GM19043 (cell line): ENCODE data around the gene ZNF335.
"Not testable (repeated sequence)": the region's sequence is repeated elsewhere in the genome, so short reads cannot be mapped to it uniquely, and the experiment has no call there.

ENCODE experiments used
- ATAC-seq: cut with Tn5 transposase; IDR thresholded peaks from one replicate; pipeline ENCODE4 v1.9.1; 2021; ENCODE audit warnings: low read depth; ENCODE audit not compliant: unreplicated experiment

The ZNF335 gene

DNA sequence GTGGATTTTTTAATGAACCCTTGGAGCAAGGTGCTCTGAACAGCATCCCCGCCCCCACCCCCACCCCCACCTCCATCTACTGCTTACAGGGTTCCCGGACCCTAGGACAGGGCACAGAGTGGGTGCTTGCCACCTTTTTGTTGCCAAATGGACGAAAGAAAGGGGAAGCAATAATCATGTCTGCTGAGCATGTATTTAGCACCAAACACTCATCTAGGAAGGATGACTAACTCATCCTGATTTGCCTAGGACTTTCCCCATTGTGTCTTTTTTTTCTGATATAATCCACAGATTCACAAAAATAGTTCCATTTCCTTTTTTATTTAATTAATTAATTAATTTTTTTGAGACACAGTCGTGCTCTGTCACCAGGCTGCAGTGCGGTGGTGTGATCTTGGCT, 58.9 kb downstream of the ZNF335 start:
- no peak for ATAC-seq

DNA sequence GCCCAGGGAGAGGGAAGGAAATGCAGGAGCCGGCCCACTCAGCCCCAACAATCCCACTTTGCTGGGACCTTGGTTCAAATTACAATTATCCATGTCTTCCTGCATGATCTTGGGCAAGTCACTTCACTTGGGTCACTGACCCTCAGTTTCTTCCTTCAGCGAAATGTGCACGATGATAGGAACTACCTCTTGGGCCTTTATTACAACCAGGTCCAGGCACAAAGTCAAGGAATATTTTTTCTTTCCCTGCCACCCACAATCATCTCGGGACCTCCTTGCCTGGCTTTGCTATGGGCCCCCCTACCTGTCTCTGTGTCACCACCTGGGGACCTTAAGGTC, 59.7 kb downstream of the ZNF335 start:
- no peak for ATAC-seq

DNA sequence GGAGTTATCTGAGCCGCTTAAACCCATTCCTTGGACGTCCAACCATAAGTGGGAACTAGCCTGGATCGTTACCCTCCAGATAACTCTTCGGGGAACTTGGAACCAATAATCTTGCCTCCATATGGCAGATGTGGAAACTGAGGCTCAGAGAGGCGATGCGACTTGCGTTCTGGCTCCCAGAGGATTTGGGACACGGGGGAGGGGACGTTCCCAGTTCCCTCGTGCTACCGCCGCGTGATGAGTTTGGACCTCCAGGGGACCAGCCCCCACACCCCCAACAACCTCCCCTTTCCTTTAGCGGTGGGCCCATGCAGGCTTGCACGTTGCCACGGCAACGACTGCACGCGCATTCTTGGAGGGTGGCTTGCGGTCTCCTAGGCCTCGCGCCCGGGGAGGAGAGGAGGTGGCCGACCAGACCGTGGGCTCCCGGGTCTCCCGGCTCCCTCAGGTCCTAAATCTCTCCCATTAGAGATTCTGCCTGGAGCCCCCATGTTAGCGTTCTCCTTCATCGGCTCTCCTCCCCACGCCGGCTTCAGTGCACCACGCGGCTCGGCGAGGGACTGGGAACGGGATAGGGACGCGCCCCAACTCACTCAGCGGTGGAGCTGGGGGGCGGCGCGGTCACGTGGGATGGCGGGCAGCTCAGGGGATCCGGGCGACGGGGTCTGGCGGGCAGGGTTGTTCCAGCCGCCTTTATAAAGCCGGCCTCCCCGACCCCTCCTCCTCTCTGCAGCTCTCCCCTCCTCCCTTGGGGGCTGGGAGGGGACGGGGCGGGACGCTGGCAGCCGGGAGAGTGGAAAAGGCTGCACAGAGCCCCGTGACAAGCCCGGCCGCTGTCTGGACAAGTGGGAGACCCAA, 60.3 kb downstream of the ZNF335 start, which contains the start of gene PLTP:
TSS of gene PLTP (minus strand) at position 670 of the 858 bp plus-strand sequence. CDS start 703 bp downstream, outside the sequence.
- ATAC-seq: no peak

DNA sequence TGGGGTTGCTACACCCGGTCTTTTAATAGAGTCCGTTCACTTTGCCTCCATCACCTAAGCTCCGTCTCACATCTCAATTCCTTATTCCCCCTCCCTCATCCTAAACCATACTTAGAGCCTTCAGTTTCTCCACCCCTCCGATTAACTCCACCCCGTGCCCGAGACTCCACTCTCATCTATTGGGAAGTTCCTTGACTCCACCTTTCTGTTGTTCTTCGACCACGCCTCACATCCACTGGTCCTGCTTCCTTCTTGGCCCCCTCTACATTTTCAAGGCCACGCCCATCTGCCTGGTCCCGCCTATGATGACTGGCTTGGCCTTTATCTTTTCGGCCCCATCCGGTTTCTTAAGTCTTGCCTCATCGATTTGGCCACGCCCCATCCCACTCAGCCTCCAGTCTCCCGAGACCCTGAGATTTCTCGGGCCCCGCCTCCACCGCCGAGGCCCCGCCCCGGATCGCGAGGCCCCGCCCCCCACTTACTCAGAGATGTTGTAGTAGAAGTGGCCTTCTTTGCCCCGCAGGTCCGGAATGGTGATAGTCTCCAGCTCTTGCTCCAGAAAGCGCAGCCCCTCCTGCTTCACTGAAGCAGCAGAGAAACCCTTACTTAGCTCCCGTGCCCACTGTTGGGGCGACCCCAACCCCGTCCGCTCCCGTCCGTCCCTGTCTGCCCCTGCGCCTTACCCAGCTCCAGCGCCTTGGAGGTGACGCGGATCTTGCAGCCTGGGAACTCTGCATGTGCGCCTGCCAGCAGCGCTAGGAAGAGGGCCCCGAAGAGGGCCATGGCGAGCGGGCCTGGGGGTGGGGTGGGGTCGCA, 61.1 kb downstream of the ZNF335 start:
- peak; percentile 91 for ATAC-seq

DNA sequence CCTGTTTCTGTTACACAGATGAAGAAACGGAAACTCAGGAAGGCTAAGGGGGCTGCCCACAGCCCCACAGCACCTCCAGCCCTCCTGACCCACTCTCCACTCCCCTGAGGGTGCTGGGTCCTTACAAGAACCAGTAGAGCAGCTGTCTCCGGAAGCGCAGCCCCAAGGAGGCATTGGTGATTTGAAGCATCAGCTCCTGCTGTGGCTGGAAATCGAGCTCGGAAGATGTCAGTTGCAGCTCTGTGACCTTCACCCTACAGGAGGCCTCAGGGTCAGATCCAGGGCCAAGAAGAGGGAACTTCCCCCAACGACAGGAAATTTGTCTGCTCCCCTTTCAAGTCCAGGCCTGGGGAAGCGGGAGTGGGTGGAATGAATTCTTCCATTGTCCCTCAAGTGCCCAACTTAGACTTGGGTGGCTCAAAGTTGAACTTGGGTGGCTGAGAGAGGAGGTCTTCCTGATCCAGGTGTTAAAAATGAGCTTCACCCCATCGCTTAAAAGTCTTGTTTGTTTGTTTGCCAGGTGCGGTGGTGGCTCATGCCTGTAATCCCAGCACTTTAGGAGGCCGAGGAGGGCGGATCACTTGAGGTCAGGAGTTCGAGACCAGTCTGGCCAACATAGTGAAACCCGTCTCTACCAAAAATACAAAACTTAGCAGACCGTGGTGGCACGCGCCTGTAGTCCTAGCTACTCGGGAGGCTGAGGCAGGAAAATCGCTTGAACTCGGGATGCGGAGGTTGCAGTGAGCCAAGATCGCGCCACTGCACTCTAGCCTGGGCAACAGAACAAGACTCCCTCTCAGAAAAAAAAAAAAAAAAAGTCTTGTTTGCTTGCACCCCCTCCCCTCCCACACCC, 62.0 kb downstream of the ZNF335 start:
- ATAC-seq: no peak

DNA sequence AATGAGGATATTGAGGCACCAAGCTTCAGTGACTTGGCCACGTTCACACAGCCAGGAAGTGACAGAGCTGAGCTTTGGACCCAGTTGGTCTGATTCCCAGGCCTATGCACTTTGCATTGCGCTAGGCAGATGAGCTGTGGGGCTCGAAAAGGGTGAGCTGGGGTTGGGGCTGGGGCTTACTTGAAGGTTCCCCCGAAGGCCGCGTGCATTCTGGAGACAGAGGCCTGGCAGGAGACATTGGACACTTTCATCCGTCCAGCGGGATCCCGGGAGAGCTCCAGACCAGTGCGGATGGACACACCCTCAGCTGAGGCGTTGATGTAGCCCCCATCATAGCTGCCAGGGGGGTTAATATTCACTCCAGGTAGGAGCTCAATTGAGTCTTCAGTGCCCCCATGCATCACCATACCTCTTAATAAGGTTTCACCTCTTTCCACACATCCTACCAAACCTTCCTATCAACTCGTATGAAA, 62.6 kb downstream of the ZNF335 start:
- ATAC-seq: no peak

DNA sequence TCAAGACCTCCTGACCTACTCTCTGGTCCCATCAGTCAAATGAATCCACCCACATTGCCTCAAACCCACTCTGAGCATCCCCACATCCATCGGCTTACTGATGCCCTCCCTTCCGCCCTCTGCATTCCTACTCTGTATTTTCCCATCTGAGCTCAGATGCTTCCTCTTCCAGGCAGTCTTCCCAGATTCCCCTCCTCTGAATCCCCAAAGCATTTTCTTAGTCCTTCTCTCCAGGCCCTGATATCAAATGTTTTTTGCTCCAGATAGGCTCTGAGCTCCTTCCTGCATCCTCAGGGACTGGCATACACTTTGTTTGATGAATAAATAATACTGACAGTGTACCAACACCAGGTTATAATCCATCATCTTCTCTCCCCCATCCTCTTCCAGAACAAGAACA, 63.9 kb downstream of the ZNF335 start:
- no peak for ATAC-seq

DNA sequence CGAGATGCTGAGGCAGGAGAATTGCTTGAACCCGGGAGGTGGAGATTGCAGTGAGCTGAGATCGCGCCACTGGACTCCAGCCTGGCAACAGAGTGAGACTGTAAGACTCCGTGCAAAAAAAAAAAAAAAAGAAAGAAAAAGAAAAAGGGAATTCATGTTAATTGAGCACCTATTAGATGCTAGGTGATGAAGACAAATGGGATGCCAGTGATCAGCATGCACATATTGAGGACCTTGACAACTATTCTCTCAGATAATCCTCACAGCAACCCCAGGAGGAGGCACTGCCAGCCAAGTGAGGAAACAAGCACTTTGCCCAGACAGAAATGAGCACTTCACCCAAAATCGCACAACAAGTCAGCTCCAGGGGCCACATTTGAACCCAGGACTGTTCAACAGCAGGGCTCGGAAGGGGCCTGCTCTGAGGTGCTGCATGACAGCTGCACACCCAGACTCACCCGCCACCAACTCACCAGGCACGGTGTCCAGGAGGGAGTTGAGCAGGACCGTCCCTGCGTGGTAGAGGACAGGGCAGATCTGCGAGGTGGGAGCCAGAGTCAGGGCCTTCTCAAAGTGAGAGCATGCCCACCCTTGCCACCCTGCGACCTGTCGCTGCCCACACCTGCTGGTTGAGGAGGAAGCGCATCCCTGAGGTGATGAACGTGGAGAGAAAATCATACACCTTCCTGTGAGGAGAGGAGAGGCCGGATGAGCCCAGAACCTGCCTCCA, 64.6 kb downstream of the ZNF335 start:
- no peak for ATAC-seq

DNA sequence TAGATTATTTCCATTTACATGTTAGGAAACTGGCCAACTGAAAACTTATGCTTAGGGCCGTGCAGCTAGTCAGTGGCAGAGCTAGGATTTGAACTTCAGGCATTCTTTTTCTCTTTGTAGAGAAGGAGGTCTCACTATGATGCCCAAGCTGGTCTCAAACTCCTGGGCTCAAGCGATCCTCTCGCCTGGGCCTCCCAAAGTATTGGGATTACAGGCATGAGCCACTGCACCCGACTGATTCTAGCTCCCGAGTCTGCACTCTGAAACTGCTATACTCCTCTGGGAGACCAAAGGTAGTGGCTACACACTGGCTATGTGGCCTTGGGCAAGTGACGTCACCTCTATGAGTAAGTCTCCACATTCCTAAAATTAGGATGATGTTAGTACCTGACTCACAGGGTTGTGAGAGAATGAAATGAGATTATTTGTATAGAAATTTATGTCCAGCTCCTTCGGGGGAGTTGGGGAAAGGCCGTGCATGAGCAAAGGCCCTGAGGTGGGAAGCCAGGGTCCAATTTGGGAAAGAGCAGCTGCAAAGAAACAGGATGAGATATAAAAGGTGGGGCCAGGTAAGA, 66.4 kb downstream of the ZNF335 start:
- no peak for ATAC-seq

DNA sequence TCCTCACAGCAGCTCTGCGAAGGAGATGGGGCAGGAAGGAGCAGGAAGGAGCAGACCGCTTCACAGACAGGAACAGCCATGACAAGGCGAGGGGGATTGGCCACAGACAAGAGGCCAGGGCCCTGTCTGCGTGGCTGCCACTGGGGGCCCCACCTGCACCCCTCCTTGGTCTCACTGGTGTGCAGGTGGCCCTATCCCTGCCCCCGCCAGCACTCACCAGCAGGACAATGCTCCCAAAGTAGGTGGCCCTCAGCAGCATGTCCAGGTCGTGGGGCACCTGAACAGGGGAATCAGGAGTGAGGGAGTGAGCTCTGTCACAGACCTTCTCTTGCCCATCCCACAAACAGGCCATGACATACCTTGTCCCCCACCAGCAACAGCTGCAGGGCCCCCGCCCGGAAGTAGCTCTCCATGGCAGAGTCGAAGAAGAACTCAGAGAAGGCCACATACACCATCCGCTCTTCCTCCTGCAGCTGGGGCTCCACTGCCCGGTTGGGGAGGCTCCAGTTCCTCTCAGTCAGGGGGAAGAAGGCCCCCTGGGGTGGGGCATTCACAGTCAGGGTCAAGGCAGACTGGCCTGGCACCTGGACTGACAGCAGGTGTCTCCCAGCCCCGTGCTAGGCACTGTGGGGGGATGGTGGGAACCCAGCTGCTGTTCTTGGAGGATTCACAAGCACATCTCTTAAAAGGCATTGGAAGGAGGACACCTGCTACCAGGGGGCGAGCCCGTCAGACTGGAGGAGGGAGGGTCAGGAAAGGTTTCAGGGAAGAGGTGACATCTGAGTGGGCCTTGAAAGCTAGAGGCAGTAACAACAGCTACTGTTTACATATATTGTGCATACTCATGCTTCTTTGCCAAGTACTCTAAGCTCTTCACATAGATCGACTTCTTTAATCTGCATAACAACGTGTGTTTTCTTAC, 67.2 kb downstream of the ZNF335 start:
- no peak for ATAC-seq

DNA sequence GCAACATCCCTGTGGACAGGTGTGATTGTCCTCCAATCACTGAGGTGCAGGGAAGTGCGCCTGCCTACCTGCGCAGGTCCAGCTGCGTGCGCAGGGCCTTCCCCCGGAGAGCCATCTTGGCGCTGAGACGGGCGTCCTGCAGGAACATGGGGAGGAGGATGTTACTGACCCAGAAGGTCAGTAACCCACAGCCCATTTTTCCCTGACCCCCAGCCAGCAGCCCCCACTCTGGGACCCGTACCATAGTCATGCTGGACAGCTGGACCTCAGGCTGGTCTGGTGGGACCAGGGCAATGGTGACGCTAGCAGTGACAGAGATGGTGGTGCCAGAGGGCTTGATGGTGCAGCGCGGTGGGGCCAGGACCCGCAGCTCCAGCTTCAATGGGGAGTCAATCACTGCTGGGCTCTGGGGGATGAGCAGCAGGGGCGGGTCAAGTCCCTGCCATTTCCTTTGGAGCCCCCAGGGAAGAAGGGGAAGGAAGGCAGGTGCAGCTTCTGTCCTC, 69.8 kb downstream of the ZNF335 start:
- no peak for ATAC-seq

DNA sequence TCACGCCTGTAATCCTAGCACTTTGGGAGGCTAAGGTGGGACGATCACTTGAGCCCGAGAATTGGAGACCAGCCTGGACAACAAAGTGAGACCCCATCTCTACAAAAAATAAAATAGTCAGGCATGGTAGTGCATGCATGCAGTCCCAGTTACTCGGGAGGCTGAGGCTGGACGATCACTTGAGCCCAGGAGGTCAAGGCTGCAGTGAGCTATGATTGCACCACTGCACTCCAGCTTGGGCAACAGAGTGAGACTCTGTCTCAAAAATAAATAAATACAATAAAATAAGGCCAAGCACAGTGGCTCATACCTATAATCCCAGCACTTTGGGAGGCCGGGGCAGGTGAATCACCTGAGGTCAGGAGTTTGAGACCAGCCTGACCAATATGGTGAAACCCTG, 70.7 kb downstream of the ZNF335 start:
- not testable (repeated sequence) for ATAC-seq

DNA sequence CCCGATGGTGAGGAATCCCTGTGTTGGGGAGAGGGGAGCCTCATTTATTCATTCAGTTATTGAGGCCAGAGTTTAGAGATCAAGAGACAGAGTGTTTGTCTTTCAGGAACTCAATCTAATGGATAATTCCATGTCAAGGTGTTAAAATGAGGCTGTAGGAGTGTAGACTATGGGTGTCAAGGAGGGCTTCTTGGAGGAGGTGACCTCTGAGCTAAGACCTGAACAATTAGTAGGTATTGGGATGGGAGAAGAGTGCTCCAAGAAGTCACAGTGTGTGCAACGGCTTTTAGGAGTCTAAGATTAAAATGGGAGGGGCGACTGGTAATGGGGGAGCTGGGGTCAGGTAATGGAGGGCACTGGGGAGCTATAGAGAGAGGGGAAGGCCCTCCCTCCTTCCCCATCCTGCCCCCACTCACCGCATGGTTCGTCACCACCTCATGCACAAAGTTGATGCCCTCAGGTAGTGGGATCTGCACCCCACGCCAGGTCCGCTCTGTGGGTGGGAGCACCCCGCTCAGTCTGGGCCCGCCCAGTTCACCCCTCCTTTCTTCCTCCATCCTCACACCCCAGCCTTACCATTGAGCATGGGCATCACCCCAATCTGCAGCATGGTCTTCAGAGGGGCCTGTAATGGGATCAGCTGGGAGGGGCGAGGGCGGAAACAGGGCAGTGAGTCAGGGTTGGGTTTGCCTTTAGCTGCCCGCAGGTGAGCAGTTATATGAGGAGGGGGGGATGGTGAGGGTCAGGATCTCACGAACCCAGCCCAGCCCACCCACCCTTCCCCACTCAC, 72.8 kb downstream of the ZNF335 start:
- no peak for ATAC-seq
